Transverse colon (tissue), 4 donors: ENCODE results near the gene ATRIP. TPM values are rescaled to one million over a fixed set of nuclear protein-coding genes. Genes with fewer than 3 reads are reported as not detected.

Experiments used
- DNase-seq: peaks from one replicate; pipeline ENCODE4 v3.0.0-alpha.2; 2019
- H3K27ac ChIP-seq, 4 donors: fragments of 200-600 bp; sonication (generic); 2 replicates each; pipeline ENCODE4 v1.5.1; 2016 to 2018; ENCODE audit warnings: inconsistent platforms in 4 of 4
- H3K27me3 ChIP-seq: fragments of 200-600 bp; sonication (generic); 2 replicates; pipeline ENCODE4 v1.5.1; 2017; ENCODE audit warnings: inconsistent platforms
- H3K36me3 ChIP-seq, 4 donors: fragments of 200-600 bp; sonication (generic); 2 replicates each; pipeline ENCODE4 v1.5.1; 2017 to 2019; ENCODE audit warnings: inconsistent platforms in 4 of 4
- H3K4me1 ChIP-seq, 4 donors: fragments of 200-600 bp; sonication (generic); 2 replicates each; pipeline ENCODE4 v1.5.1; 2017 to 2020; ENCODE audit warnings: inconsistent platforms in 4 of 4
- H3K4me3 ChIP-seq, 4 donors: fragments of 200-600 bp; sonication (generic); 1 replicate in 1 of 4; 2 replicates in 3 of 4; pipeline versions ENCODE4 v1.5.1 to v1.6.1; 2017 to 2019; ENCODE audit warnings: inconsistent platforms in 4 of 4
- H3K9me3 ChIP-seq, 2 donors: fragments of 200-600 bp; sonication (generic); 2 replicates each; pipeline ENCODE4 v1.5.1; 2017 to 2019; ENCODE audit warnings: inconsistent platforms in 2 of 2
- CTCF ChIP-seq, 5 experiments: fragments of 200-600 bp in 3 of 5; fragments of 450-650 bp in 2 of 5; sonication (generic) in 3 of 5; IDR thresholded peaks; 1 replicate in 2 of 5; 2 replicates in 3 of 5; pipeline ENCODE4 v1.5.1; 2016 to 2017; ENCODE audit warnings: antibody characterized with exemption in 5 of 5, inconsistent platforms in 3 of 5, mild to moderate bottlenecking in 2 of 5, moderate library complexity in 1 of 5
- EP300 ChIP-seq: sonication (generic); formaldehyde crosslinking; IDR thresholded peaks from one replicate; pipeline ENCODE4 v1.6.1; 2017; ENCODE audit warnings: antibody characterized with exemption, low read depth
- POLR2A ChIP-seq: fragments of 450-650 bp; IDR thresholded peaks from one replicate; pipeline ENCODE4 v1.6.1; 2016; ENCODE audit warnings: antibody characterized with exemption, mild to moderate bottlenecking, moderate library complexity
- POLR2AphosphoS5 ChIP-seq, 3 donors: sonication (generic); formaldehyde crosslinking; IDR thresholded peaks; one replicate each; pipeline ENCODE4 v1.6.1; 2016; ENCODE audit warnings: antibody characterized with exemption in 3 of 3
- WGBS, 2 donors: methylation state at CpG; one replicate each; pipeline ENCODE4 v1.1.5; 2018; ENCODE audit warnings: low coverage in 1 of 2; 5-methylcytosine and 5-hydroxymethylcytosine counted together
- in situ Hi-C, 4 donors: fragments of 200-750 bp; cut with MboI; loops; one replicate each; pipeline versions ENCODE4 v1.15.0 to v1.15.1; 2017; ENCODE audit warnings: low sequenced_read_pairs in 3 of 4, low pct_ligation_motif_present in 1 of 4, low pct_unique_long_range_greater_than_20kb in 1 of 4
- intact Hi-C: fragments of 100-400 bp; cut with DNase I; formaldehyde crosslinking; loops from one replicate; pipeline ENCODE4 v1.15.1; 2023; ENCODE audit warnings: low total_unique reads
- total RNA-seq, 4 donors: library from RNA; depleted of rRNA; stranded (reverse); fragments of >200 nt; gene quantifications; one replicate each; pipeline ENCODE4 v1.1.0, GENCODE V29; 2016

ATRIP gene
- total RNA-seq, 4 donors from 2014 or later = 1.8 to 4.4 (median 2.9) TPM

- no peaks in the 10 kb centered on the region for H3K27me3 ChIP-seq
- H3K27ac ChIP-seq = no peak overlapping the region
- intact Hi-C loops (no loop called here), in situ Hi-C loops (no loop called here)
- H3K9me3 ChIP-seq = no peaks in the 10 kb centered on the region
- 84% methylated on average over 7 of the region's 9 CpGs; no CpG with 5 or more reads in 1 of the 2 donors for WGBS, 2 donors
- H3K36me3 ChIP-seq = peaks cover 0 to 8% (median 0%) of the 10 kb centered on the region in 4 donors
- no peak overlapping the region for H3K4me3 ChIP-seq
- TF ChIP-seq POLR2A = no peak
- TF ChIP-seq POLR2AphosphoS5 (IDR thresholded peaks at IDR 0.05) = no peak
- no peak for TF ChIP-seq EP300
- TF ChIP-seq CTCF (IDR thresholded peaks at IDR 0.05) = no peak
- DNase-seq = no peak
- H3K4me1 ChIP-seq = peaks cover 0 to 4% (median 0%) of the 10 kb centered on the region in 4 donors
These were observed 27.4 kb upstream of the ATRIP start for GRCh38 chr3:48419149-48419548.

- H3K4me1 ChIP-seq = peaks cover 0 to 2% (median 0%) of the 10 kb centered on the region in 4 donors
- H3K27ac ChIP-seq = no peak overlapping the region
- intact Hi-C loops = no loop called here
- no peak overlapping the region for H3K4me3 ChIP-seq
- in situ Hi-C loops = no loop called here
- 87% methylated on average over 17 of the region's 17 CpGs; no CpG with 5 or more reads in 1 of the 2 donors for WGBS, 2 donors
- DNase-seq = no peak
- TF ChIP-seq POLR2AphosphoS5 (IDR thresholded peaks at IDR 0.05) = no peak
- no peak for TF ChIP-seq CTCF (IDR thresholded peaks at IDR 0.05)
- no peak for TF ChIP-seq EP300
- no peak for TF ChIP-seq POLR2A
- no peaks in the 10 kb centered on the region for H3K9me3 ChIP-seq
- no peaks in the 10 kb centered on the region for H3K27me3 ChIP-seq
- H3K36me3 ChIP-seq = peaks cover 0 to 6% (median 0%) of the 10 kb centered on the region in 4 donors
These were observed 26.9 kb upstream of the ATRIP start for GRCh38 chr3:48419597-48419996.

- no peak overlapping the region for H3K4me3 ChIP-seq
- intact Hi-C loops = no loop called here
- peaks cover 6 to 9% (median 8%) of the 10 kb centered on the region in 4 donors for H3K4me1 ChIP-seq
- WGBS, 2 donors = 87 to 90% methylated on average over 2 to 14 of the region's 14 CpGs
- no peaks in the 10 kb centered on the region for H3K27me3 ChIP-seq
- H3K36me3 ChIP-seq = no peaks in the 10 kb centered on the region
- in situ Hi-C loops = no loop called here
- TF ChIP-seq EP300 (no peak), POLR2A (no peak), POLR2AphosphoS5 (IDR thresholded peaks at IDR 0.05) (no peak), CTCF (IDR thresholded peaks at IDR 0.05) (no peak)
- H3K9me3 ChIP-seq = no peaks in the 10 kb centered on the region
- H3K27ac ChIP-seq = no peak overlapping the region
- DNase-seq = no peak
These were observed 26.0 kb upstream of the ATRIP start for GRCh38 chr3:48420561-48420960.

GRCh38 chr3:48422272-48422671, 24.3 kb upstream of the ATRIP start:
- WGBS, 2 donors = 87% methylated on average over 2 of the region's 3 CpGs; no CpG with 5 or more reads in 1 of the 2 donors
- peaks cover 22 to 26% (median 23%) of the 10 kb centered on the region in 4 donors for H3K4me1 ChIP-seq
- intact Hi-C loops = no loop called here

More at GRCh38 chr3:48422272-48422671, 24.3 kb upstream of the ATRIP start:
- no peaks in the 10 kb centered on the region for H3K27me3 ChIP-seq
- in situ Hi-C loops = no loop called here
- no peaks in the 10 kb centered on the region for H3K36me3 ChIP-seq
- no peak for TF ChIP-seq EP300
- TF ChIP-seq POLR2A = no peak
- no peak for TF ChIP-seq POLR2AphosphoS5 (IDR thresholded peaks at IDR 0.05)
- no peak for TF ChIP-seq CTCF (IDR thresholded peaks at IDR 0.05)
- H3K27ac ChIP-seq = no peak overlapping the region
- DNase-seq = no peak
- no peaks in the 10 kb centered on the region for H3K9me3 ChIP-seq
- H3K4me3 ChIP-seq = no peak overlapping the region
